ENCODE data around the gene PROM1. TPM values are rescaled to one million over a fixed set of nuclear protein-coding genes. Genes with fewer than 3 reads are reported as not detected.

PROM1 gene
- polyA plus RNA-seq, 2 donors: 0.37 to 0.47 TPM

DNA sequence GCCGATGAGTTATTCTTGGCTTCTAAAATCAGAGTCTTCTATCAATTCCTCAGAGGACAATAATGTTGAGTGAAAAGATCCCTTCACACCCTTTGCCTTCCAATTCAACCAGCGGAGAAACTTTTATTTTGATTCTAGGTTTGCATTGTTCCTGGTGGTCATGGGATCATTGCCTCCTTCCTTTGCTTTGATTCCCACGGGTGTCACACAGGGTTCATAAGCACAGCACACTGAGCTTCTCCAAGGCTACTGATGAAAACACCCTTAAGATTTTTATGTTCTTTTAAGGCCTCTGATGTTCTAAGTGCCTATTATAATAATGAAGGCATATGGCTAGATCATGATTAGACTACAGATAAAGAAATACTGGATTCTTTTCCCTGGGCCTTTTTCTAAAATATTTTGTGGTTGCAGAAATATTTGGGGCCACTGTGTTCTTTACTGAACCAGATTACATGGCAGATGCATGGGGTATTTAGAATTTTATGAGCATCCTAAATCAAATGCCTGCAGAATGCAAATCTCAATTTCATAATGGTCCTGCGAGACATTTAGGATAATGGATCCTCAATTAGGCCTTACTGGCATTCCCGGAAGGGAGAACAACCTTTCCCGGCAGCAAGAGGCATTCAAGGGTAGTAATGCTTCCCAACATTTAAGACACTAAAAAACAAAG is 76.9 kb downstream of the PROM1 start:
- no peaks in the 10 kb centered on the region for H3K36me3 ChIP-seq (ENCODE audit: control insufficient read depth in 2 of 2, insufficient read depth in 2 of 2, low read length in 1 of 2)
- H3K4me1 ChIP-seq (ENCODE audit: control insufficient read depth in 2 of 2, insufficient read depth in 2 of 2, low read length in 1 of 2): no peaks in the 10 kb centered on the region
- 89% methylated on average over 6 of the region's 6 CpGs for WGBS, 2 donors
- no peak overlapping the region for H3K4me3 ChIP-seq (ENCODE audit: low read depth in 1 of 2, low read length in 2 of 2)
- peaks cover 0 to 2% of the 10 kb centered on the region in 2 donors for H3K9me3 ChIP-seq (ENCODE audit: control insufficient read depth in 2 of 2, insufficient read depth in 1 of 2, low read depth in 1 of 2, low read length in 1 of 2)
- H3K27me3 ChIP-seq (ENCODE audit: control insufficient read depth in 1 of 2, insufficient read depth in 2 of 2, low read length in 2 of 2): no peaks in the 10 kb centered on the region
- H3K27ac ChIP-seq (ENCODE audit: low read depth in 2 of 2, low read length in 1 of 2): no peak overlapping the region

DNA sequence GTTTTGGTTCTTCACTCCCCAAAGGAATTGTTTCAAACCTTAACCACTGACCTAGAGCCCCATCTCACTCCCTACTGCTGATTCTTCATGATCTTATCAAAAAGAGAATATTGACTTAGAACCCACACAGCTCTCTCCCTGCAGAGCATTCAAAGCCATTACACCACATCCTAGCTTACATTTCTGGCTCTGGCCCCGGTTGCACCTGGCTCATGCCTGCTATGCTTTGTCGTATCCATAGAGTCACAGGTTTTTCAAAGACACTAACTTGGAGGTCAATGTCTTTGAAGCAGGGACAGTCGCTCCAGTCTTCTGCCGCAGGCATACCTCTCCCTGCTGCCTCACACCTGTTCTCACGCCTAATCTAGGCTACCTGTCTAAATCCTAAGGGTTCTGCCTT is 78.1 kb downstream of the PROM1 start:
- H3K4me1 ChIP-seq (ENCODE audit: control insufficient read depth in 2 of 2, insufficient read depth in 2 of 2, low read length in 1 of 2): peaks cover 0 to 3% of the 10 kb centered on the region in 2 donors
- H3K36me3 ChIP-seq (ENCODE audit: control insufficient read depth in 2 of 2, insufficient read depth in 2 of 2, low read length in 1 of 2): no peaks in the 10 kb centered on the region
- H3K4me3 ChIP-seq (ENCODE audit: low read depth in 1 of 2, low read length in 2 of 2): no peak overlapping the region
- H3K27ac ChIP-seq (ENCODE audit: low read depth in 2 of 2, low read length in 1 of 2): no peak overlapping the region
- 67 to 69% methylated on average over 5 of the region's 5 CpGs for WGBS, 2 donors
- no peaks in the 10 kb centered on the region for H3K27me3 ChIP-seq (ENCODE audit: control insufficient read depth in 1 of 2, insufficient read depth in 2 of 2, low read length in 2 of 2)
- H3K9me3 ChIP-seq (ENCODE audit: control insufficient read depth in 2 of 2, insufficient read depth in 1 of 2, low read depth in 1 of 2, low read length in 1 of 2): no peaks in the 10 kb centered on the region

DNA sequence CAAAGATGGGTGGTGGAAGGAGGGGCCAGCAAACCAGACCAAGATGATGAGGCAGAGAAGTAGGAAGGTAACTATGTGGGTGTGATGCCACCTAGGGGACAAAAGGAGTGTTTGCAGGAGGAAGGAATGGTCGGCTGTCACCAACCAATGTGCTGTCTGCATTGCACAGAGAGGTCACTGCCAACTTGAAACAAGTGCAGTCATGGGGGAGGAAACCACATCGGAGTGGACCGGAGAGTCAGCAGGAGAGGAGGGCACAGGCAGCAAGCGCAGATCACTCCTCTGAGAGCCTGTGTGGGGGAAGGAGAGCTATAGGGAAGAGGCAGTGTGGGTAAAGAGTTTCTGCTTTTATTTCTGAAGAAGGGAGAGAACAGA is 82.4 kb downstream of the PROM1 start:
- no peaks in the 10 kb centered on the region for H3K27me3 ChIP-seq (ENCODE audit: control insufficient read depth in 1 of 2, insufficient read depth in 2 of 2, low read length in 2 of 2)
- H3K36me3 ChIP-seq (ENCODE audit: control insufficient read depth in 2 of 2, insufficient read depth in 2 of 2, low read length in 1 of 2): no peaks in the 10 kb centered on the region
- H3K4me1 ChIP-seq (ENCODE audit: control insufficient read depth in 2 of 2, insufficient read depth in 2 of 2, low read length in 1 of 2): peaks cover 0 to 3% of the 10 kb centered on the region in 2 donors
- H3K9me3 ChIP-seq (ENCODE audit: control insufficient read depth in 2 of 2, insufficient read depth in 1 of 2, low read depth in 1 of 2, low read length in 1 of 2): no peaks in the 10 kb centered on the region
- no peak overlapping the region for H3K4me3 ChIP-seq (ENCODE audit: low read depth in 1 of 2, low read length in 2 of 2)
- 1 to 2% methylated on average over 4 of the region's 4 CpGs for WGBS, 2 donors
- H3K27ac ChIP-seq (ENCODE audit: low read depth in 2 of 2, low read length in 1 of 2): no peak overlapping the region

DNA sequence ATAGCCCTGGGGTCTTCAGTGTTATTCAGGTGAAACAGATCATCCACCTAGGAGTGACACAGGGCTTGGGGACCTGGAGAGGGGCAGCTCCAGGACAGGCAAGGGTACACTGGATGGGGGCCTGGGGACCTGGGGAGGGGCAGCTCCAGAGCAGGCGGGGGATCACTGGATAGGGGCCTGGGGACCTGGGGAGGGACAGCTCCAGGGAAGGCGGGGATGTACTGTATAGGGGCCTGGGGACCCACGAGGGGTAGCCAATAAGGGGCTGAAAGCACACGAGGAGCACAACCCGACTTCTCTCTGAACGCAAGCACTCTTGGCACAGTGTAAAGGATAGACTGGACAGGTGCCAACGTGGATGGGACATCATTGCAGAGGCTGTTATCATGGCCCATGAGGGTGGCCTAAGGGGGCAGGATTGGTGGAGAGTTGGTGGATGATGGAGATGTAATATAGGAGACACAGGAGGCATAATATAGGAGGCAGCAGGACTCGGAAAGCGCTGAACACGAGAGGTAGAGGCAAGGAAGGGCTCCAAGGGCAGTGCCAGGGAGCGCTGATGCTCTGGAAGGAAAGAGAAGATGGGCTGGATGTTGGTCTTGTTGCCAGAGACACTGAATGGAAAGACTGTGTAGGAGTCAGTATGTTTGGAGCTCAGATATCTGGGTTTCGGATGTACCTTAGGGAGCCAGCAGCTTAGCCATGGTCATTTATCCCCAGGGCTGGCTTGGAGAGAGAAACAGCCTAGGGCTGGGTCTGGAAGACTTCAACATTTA is 82.9 kb downstream of the PROM1 start:
- 67 to 72% methylated on average over 12 of the region's 12 CpGs for WGBS, 2 donors
- Histone ChIP-seq H3K4me3 (ENCODE audit: low read depth in 1 of 2, low read length in 2 of 2) (no peak overlapping the region), H3K27me3 (ENCODE audit: control insufficient read depth in 1 of 2, insufficient read depth in 2 of 2, low read length in 2 of 2) (no peaks in the 10 kb centered on the region), H3K27ac (ENCODE audit: low read depth in 2 of 2, low read length in 1 of 2) (no peak overlapping the region), H3K36me3 (ENCODE audit: control insufficient read depth in 2 of 2, insufficient read depth in 2 of 2, low read length in 1 of 2) (no peaks in the 10 kb centered on the region), H3K9me3 (ENCODE audit: control insufficient read depth in 2 of 2, insufficient read depth in 1 of 2, low read depth in 1 of 2, low read length in 1 of 2) (no peaks in the 10 kb centered on the region), H3K4me1 (ENCODE audit: control insufficient read depth in 2 of 2, insufficient read depth in 2 of 2, low read length in 1 of 2) (peaks cover 0 to 3% of the 10 kb centered on the region in 2 donors)

DNA sequence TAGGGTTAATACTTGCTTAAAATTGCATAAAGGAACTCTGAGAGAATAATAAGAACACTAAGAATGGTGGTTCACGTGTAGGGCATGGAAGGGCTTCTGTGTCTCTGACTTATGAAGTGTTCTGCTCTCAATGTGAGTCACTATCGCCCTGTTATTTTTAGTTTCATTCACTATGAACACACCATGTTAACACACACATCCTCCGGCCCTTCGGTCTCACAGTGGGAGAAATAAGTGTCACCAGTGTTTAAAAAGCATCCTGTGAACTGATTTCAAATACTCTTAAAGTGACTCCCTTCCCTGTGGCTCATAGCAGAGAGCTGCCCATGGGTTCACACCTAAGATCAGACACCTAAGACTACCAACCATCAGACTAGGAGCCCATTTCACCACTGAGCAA is 87.0 kb downstream of the PROM1 start:
- Histone ChIP-seq H3K4me1 (ENCODE audit: control insufficient read depth in 2 of 2, insufficient read depth in 2 of 2, low read length in 1 of 2) (peaks cover 0 to 3% of the 10 kb centered on the region in 2 donors), H3K9me3 (ENCODE audit: control insufficient read depth in 2 of 2, insufficient read depth in 1 of 2, low read depth in 1 of 2, low read length in 1 of 2) (no peaks in the 10 kb centered on the region), H3K36me3 (ENCODE audit: control insufficient read depth in 2 of 2, insufficient read depth in 2 of 2, low read length in 1 of 2) (no peaks in the 10 kb centered on the region), H3K4me3 (ENCODE audit: low read depth in 1 of 2, low read length in 2 of 2) (no peak overlapping the region), H3K27ac (ENCODE audit: low read depth in 2 of 2, low read length in 1 of 2) (no peak overlapping the region), H3K27me3 (ENCODE audit: control insufficient read depth in 1 of 2, insufficient read depth in 2 of 2, low read length in 2 of 2) (no peaks in the 10 kb centered on the region)
- WGBS, 2 donors: 61 to 77% methylated on average over 4 of the region's 4 CpGs

DNA sequence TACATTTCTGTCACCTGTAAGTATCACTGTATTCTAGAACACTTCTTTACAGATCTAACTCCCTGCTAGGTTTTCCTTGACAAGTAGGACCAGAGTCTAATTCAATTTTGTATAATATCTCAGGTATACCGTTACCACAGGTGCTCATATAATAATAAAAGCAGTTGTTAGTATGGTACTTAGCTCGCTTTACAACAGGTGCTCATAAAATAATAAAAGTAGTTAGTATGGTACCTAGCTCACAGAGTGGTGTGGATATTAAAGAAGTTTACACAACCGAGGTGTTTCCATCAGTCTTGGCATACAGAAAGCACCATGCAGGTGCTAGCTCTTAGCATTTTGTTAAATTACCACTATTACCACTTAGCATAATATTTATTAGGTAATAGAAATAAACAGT is 88.0 kb downstream of the PROM1 start:
- H3K27ac ChIP-seq (ENCODE audit: low read depth in 2 of 2, low read length in 1 of 2): no peak overlapping the region
- no peak overlapping the region for H3K4me3 ChIP-seq (ENCODE audit: low read depth in 1 of 2, low read length in 2 of 2)
- H3K9me3 ChIP-seq (ENCODE audit: control insufficient read depth in 2 of 2, insufficient read depth in 1 of 2, low read depth in 1 of 2, low read length in 1 of 2): no peaks in the 10 kb centered on the region
- WGBS, 2 donors: 72 to 93% methylated on average over 3 of the region's 3 CpGs
- no peaks in the 10 kb centered on the region for H3K4me1 ChIP-seq (ENCODE audit: control insufficient read depth in 2 of 2, insufficient read depth in 2 of 2, low read length in 1 of 2)
- H3K27me3 ChIP-seq (ENCODE audit: control insufficient read depth in 1 of 2, insufficient read depth in 2 of 2, low read length in 2 of 2): no peaks in the 10 kb centered on the region
- no peaks in the 10 kb centered on the region for H3K36me3 ChIP-seq (ENCODE audit: control insufficient read depth in 2 of 2, insufficient read depth in 2 of 2, low read length in 1 of 2)

DNA sequence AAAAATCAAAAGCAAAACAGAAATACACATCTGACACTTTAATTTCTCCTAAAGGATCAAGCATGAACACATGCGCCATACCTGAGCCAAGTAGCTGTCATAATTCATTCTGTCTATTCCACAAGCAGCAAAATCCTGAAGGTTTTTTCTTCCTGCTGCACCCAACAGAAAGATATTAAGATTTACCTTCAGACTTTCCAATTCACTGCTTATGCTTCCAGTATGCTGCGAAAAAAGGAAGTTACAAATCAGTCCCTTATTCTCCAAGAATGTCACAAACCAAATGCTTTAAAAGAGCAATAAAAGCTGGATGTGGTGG is 91.7 kb downstream of the PROM1 start:
- Histone ChIP-seq H3K4me1 (ENCODE audit: control insufficient read depth in 2 of 2, insufficient read depth in 2 of 2, low read length in 1 of 2) (no peaks in the 10 kb centered on the region), H3K4me3 (ENCODE audit: low read depth in 1 of 2, low read length in 2 of 2) (no peak overlapping the region), H3K36me3 (ENCODE audit: control insufficient read depth in 2 of 2, insufficient read depth in 2 of 2, low read length in 1 of 2) (no peaks in the 10 kb centered on the region), H3K27me3 (ENCODE audit: control insufficient read depth in 1 of 2, insufficient read depth in 2 of 2, low read length in 2 of 2) (no peaks in the 10 kb centered on the region), H3K9me3 (ENCODE audit: control insufficient read depth in 2 of 2, insufficient read depth in 1 of 2, low read depth in 1 of 2, low read length in 1 of 2) (no peaks in the 10 kb centered on the region), H3K27ac (ENCODE audit: low read depth in 2 of 2, low read length in 1 of 2) (no peak overlapping the region)
- WGBS, 2 donors: 54 to 56% methylated on average over 2 of the region's 2 CpGs

DNA sequence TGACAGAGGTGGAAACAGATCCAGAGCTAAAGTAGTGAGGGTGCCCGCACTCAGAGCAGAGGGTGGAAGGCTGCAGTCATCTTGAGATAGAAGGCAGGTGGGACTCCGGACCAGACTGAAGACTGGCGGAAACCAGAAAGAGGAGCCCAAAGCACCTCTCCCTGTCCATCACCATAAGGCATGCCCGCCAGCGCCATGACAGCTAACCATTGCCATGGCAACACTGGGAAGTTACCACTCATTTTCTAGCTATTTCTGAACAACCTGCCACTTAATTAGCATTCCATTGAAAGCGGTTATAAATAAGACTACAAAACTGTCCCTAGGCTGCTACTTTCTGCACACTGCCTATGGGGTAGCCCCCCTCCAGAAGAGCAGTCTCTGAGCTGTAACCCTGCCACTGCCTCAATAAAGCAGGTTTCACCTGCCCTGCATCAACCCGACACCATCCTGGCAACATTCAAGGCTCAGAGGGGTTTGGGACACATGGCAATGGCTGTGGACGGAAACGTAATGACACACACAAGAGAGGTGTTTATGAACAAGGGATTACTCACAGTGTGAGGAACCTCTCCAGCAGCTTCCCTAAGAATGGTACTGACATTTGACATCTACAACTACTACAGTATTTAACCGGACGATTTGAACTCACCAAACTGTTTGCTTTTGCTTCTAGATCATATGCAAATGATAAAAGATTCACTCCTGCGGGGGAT is 93.1 kb downstream of the PROM1 start:
- no peak overlapping the region for H3K4me3 ChIP-seq (ENCODE audit: low read depth in 1 of 2, low read length in 2 of 2)
- H3K27ac ChIP-seq (ENCODE audit: low read depth in 2 of 2, low read length in 1 of 2): no peak overlapping the region
- no peaks in the 10 kb centered on the region for H3K27me3 ChIP-seq (ENCODE audit: control insufficient read depth in 1 of 2, insufficient read depth in 2 of 2, low read length in 2 of 2)
- H3K9me3 ChIP-seq (ENCODE audit: control insufficient read depth in 2 of 2, insufficient read depth in 1 of 2, low read depth in 1 of 2, low read length in 1 of 2): no peaks in the 10 kb centered on the region
- WGBS, 2 donors: 77% methylated on average over 12 of the region's 12 CpGs
- H3K4me1 ChIP-seq (ENCODE audit: control insufficient read depth in 2 of 2, insufficient read depth in 2 of 2, low read length in 1 of 2): no peaks in the 10 kb centered on the region
- no peaks in the 10 kb centered on the region for H3K36me3 ChIP-seq (ENCODE audit: control insufficient read depth in 2 of 2, insufficient read depth in 2 of 2, low read length in 1 of 2)

DNA sequence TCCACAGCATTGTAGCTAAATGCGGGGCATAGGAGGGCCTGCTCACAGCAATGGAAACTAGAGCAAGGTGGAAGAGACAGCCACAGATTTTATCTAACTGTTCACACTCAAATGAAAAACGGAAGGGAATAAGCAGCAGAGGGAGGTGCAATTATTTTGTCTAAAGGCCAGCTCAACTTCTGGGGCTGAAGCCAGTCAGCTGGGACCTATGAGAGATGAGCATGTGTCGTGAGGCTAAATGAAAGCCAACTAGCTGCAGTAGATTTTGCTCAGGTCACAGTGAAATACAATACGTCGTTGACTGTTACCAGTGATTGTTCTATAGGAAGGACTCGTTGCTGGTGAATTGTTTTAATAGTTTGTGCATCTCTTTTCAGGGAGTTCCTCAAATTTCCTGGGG is 94.4 kb downstream of the PROM1 start:
- Histone ChIP-seq H3K27ac (ENCODE audit: low read depth in 2 of 2, low read length in 1 of 2) (no peak overlapping the region), H3K9me3 (ENCODE audit: control insufficient read depth in 2 of 2, insufficient read depth in 1 of 2, low read depth in 1 of 2, low read length in 1 of 2) (no peaks in the 10 kb centered on the region), H3K27me3 (ENCODE audit: control insufficient read depth in 1 of 2, insufficient read depth in 2 of 2, low read length in 2 of 2) (no peaks in the 10 kb centered on the region), H3K36me3 (ENCODE audit: control insufficient read depth in 2 of 2, insufficient read depth in 2 of 2, low read length in 1 of 2) (no peaks in the 10 kb centered on the region), H3K4me1 (ENCODE audit: control insufficient read depth in 2 of 2, insufficient read depth in 2 of 2, low read length in 1 of 2) (no peaks in the 10 kb centered on the region), H3K4me3 (ENCODE audit: low read depth in 1 of 2, low read length in 2 of 2) (no peak overlapping the region)
- 71 to 78% methylated on average over 6 of the region's 6 CpGs for WGBS, 2 donors

Data from esophagus (tissue), 2 donors.